Right cardiac atrium (tissue), 5 donors: ENCODE data around the gene HSD17B1. TPM values are rescaled to one million over a fixed set of nuclear protein-coding genes. Genes with fewer than 3 reads are reported as not detected.
"Not testable (repeated sequence)": the region's sequence is repeated elsewhere in the genome, so short reads cannot be mapped to it uniquely, and the experiment has no call there.

ENCODE experiments used
- ATAC-seq, 2 donors: fragments of 200-7000 bp; cut with Tn5 transposase; one replicate each; pipeline versions ENCODE4 v1.8.0 to v1.9.1; 2020; ENCODE audit warnings: moderate library complexity in 2 of 2, mild to moderate bottlenecking in 1 of 2
- DNase-seq, 3 donors: peaks; one replicate each; pipeline ENCODE4 v3.0.0-alpha.2; 2020
- H3K27ac ChIP-seq: one replicate; pipeline ENCODE4 v1.5.1; 2013; ENCODE audit warnings: mild to moderate bottlenecking, low read length, control low read depth, moderate library complexity
- H3K27me3 ChIP-seq: one replicate; pipeline ENCODE4 v1.6.1; 2013; ENCODE audit not compliant: control insufficient read depth, insufficient read depth
- H3K4me1 ChIP-seq: one replicate; pipeline ENCODE4 v1.6.1; 2013; ENCODE audit warnings: low read length; ENCODE audit not compliant: control insufficient read depth, insufficient read depth
- H3K4me3 ChIP-seq: one replicate; pipeline ENCODE4 v1.5.1; 2013; ENCODE audit warnings: low read length, control low read depth
- H3K9me3 ChIP-seq: one replicate; pipeline ENCODE4 v1.6.1; 2013; ENCODE audit warnings: low read length; ENCODE audit not compliant: control insufficient read depth
- WGBS: extraction: QIAGEN DNeasy Blood & Tissue Kit; methylation state at CpG from one replicate; pipeline ENCODE4 v1.1.7; 2013; 5-methylcytosine and 5-hydroxymethylcytosine counted together
- intact Hi-C, 4 donors: fragments of 100-400 bp; cut with DNase I; formaldehyde crosslinking; loops; one replicate each; pipeline versions ENCODE4 v1.11.0 to v1.14.0; 2022 to 2023
- long read RNA-seq, 4 donors: library from polyadenylated mRNA; unstranded; transcript quantifications; one replicate each; pipeline ENCODE4 v2.0.0, GENCODE V29; 2020 to 2021
- polyA plus RNA-seq: library from polyadenylated mRNA; stranded (reverse); fragments of 200-250 nt; gene quantifications from one replicate; pipeline ENCODE4 v1.2.3, GENCODE V29; 2013
- total RNA-seq, 4 donors: library from RNA; stranded (reverse); fragmentation: NEBNext Ultra II Directional; extraction: Animal tissue kit (Norgen Biotek cat#: 25700); gene quantifications; one replicate each; pipeline ENCODE4 v1.2.1, GENCODE V29; 2021
- donor health status: healthy with polysubstance abuse.
- donor health status: DM: no; HTN: yes; CAD: no.
- donor health status: DM: no; HTN: no; CAD: no.
- donor health status: DM: no; HTN: yes; CAD: no; lungs with severe emphysema.
- donor health status: DM: yes; HTN: yes; CAD: no.

HSD17B1 gene, protein sequence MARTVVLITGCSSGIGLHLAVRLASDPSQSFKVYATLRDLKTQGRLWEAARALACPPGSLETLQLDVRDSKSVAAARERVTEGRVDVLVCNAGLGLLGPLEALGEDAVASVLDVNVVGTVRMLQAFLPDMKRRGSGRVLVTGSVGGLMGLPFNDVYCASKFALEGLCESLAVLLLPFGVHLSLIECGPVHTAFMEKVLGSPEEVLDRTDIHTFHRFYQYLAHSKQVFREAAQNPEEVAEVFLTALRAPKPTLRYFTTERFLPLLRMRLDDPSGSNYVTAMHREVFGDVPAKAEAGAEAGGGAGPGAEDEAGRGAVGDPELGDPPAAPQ
- total RNA-seq, result 1 to 10 TPM; 1.2 to 1.6 (median 1.4) TPM
- polyA plus RNA-seq, result 2.5 TPM
- long read RNA-seq, donor 1, partial matches to known transcripts, result 1 of 1 reads
- long read RNA-seq, donor 1, other reads (novel, unspliced or antisense), result 0 of 1 reads
- long read RNA-seq, donor 2, partial matches to known transcripts, result 0 of 1 reads
- long read RNA-seq, donor 2, other reads (novel, unspliced or antisense), result 1 of 1 reads
- long read RNA-seq, donor 3, partial matches to known transcripts, result 0 of 1 reads
- long read RNA-seq, donor 3, other reads (novel, unspliced or antisense), result 1 of 1 reads
- long read RNA-seq, donor 4, partial matches to known transcripts, result 0 of 2 reads
- long read RNA-seq, donor 4, other reads (novel, unspliced or antisense), result 2 of 2 reads

GRCh38 chr17:42552736-42553135, at the start of gene HSD17B1:
HSD17B1 (plus strand) TSS chr17:42552923; CDS start chr17:42552934, 11 bp downstream.
- H3K4me1 ChIP-seq, DNase-seq, H3K4me3 ChIP-seq: not testable (repeated sequence)

GRCh38 chr17:42502926-42503325, 49.8 kb upstream of the HSD17B1 start:
- Histone ChIP-seq H3K27ac (no peak overlapping the region), H3K4me3 (no peak overlapping the region), H3K27me3 (no peaks in the 10 kb centered on the region), H3K4me1 (no peaks in the 10 kb centered on the region), H3K9me3 (no peaks in the 10 kb centered on the region)
- DNase-seq, result no peak
- ATAC-seq, result no peak
- 99% methylated on average over 1 of the region's 1 CpG for WGBS
- intact Hi-C loops, result no loop called here

More at GRCh38 chr17:42552736-42553135, at the start of gene HSD17B1:
- ATAC-seq, intact Hi-C loops, H3K9me3 ChIP-seq, H3K27ac ChIP-seq, H3K27me3 ChIP-seq: not testable (repeated sequence)
- WGBS, result 86% methylated on average over 15 of the region's 15 CpGs

GRCh38 chr17:42507671-42508070, 45.1 kb upstream of the HSD17B1 start:
- no peak overlapping the region for H3K27ac ChIP-seq
- 91% methylated on average over 4 of the region's 4 CpGs for WGBS
- peaks cover 6% of the 10 kb centered on the region for H3K4me1 ChIP-seq
- intact Hi-C loops, result loop anchor here in 1 of 4 donors (5.0 kb wide), 1 partner anchor 35 kb away; no protein-coding TSS in a partner anchor
- no peak for ATAC-seq
- no peaks in the 10 kb centered on the region for H3K9me3 ChIP-seq
- H3K4me3 ChIP-seq, result no peak overlapping the region
- no peaks in the 10 kb centered on the region for H3K27me3 ChIP-seq
- DNase-seq, result no peak

DNA sequence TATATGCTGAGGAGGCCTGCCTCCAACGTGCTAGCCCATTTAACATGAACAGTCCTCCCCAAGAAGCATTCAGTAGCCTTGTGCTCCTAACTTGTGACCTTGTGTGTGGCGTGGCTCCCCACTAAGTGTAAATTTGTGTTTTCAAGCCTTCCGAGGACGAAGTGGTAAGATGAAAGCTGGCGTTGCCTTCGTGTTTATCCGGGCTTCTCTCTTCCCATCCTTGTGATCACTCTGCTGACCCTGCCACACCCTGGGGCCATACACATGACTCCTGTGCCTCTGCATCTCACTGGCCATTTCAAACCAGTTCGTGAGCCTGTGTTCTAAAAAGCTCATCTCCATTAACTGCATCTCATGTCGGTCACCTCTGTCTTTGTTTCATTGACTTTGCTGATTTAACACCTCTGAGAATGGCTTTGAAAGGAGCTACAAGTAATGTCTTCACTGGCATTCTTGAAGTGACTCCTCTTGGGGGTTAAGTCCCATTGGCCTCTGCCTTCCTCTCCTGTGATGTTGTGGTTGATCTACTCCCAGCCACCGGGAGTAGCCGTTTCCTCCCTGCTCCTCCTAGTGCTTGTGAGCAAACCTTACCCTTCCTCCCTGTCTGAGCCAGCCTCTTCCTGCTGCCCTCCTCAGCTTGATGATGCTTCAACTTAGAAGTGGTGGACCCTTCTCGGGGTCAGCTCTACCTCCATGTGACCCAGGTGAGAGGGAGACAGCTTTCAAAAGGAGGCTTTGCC, 44.1 kb upstream of the HSD17B1 start:
- intact Hi-C loops, result loop anchor here in 1 of 4 donors (5.0 kb wide), 1 partner anchor 36 kb away; no protein-coding TSS in a partner anchor

GRCh38 chr17:42509409-42509808, 43.3 kb upstream of the HSD17B1 start:
- H3K27ac ChIP-seq, result no peak overlapping the region

More for the DNA sequence above, 44.1 kb upstream of the HSD17B1 start:
- Histone ChIP-seq H3K4me3 (no peak overlapping the region), H3K9me3 (no peaks in the 10 kb centered on the region), H3K27ac (no peak overlapping the region), H3K27me3 (no peaks in the 10 kb centered on the region), H3K4me1 (peaks cover 8% of the 10 kb centered on the region)
- ATAC-seq (peak in 1 of 2 donors; percentile 44), DNase-seq (no peak)
- 73% methylated on average over 12 of the region's 12 CpGs for WGBS

GRCh38 chr17:42509841-42510240, 42.9 kb upstream of the HSD17B1 start:
- DNase-seq, result no peak
- no peak overlapping the region for H3K4me3 ChIP-seq
- intact Hi-C loops, result loop anchor here (5.0 to 10.0 kb wide), 3 partner anchors 38 to 185 kb away; partner anchors contain the start of gene CAVIN1 (in 2 of the 4)
- WGBS, result 86% methylated on average over 2 of the region's 2 CpGs
- H3K4me1 ChIP-seq, result peaks cover 13% of the 10 kb centered on the region
- no peak overlapping the region for H3K27ac ChIP-seq
- H3K9me3 ChIP-seq, result no peaks in the 10 kb centered on the region
- ATAC-seq, result no peak
- H3K27me3 ChIP-seq, result no peaks in the 10 kb centered on the region

More at GRCh38 chr17:42509409-42509808, 43.3 kb upstream of the HSD17B1 start:
- Histone ChIP-seq H3K4me3 (no peak overlapping the region), H3K9me3 (no peaks in the 10 kb centered on the region), H3K4me1 (peaks cover 13% of the 10 kb centered on the region), H3K27me3 (no peaks in the 10 kb centered on the region)
- no peak for DNase-seq
- intact Hi-C loops, result loop anchor here in 1 of 4 donors (5.0 kb wide), 1 partner anchor 37 kb away; no protein-coding TSS in a partner anchor
- 87% methylated on average over 5 of the region's 5 CpGs for WGBS
- ATAC-seq, result no peak

DNA sequence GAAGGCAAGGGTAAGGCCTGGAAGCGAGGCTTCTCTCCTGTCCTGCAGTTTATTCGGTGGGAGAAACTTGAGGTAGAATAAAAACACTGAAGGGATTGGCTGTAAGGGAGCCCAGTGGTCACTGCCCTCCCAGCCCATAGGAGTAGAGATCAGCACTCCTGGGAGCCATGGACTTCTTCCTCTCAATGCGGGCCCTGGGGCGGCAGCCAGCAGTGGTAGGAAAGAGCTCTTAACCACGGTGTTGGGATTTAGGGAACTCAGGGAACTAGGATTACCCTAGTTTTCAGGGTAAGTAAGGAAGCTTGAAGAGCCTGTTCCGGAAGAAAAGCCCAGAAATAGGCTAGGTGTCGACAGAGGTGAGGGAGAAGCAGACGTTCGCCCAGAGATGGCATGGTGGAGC, 40.5 kb upstream of the HSD17B1 start:
- 56% methylated on average over 9 of the region's 9 CpGs for WGBS
- intact Hi-C loops, result loop anchor here in 3 of 4 donors (10.0 kb wide), 2 partner anchors 87 to 187 kb away; partner anchors contain the start of gene CAVIN1 (in 2 of the 3)
- DNase-seq (peak in 1 of 3 donors; percentile 60), ATAC-seq (no peak)
- no peaks in the 10 kb centered on the region for H3K27me3 ChIP-seq
- H3K4me3 ChIP-seq, result no peak overlapping the region
- H3K4me1 ChIP-seq, result peaks cover 20% of the 10 kb centered on the region
- H3K27ac ChIP-seq, result peak overlapping the region; percentile 81
- no peaks in the 10 kb centered on the region for H3K9me3 ChIP-seq

- intact Hi-C loops, result loop anchor here in 3 of 4 donors (10.0 kb wide), 2 partner anchors 88 to 188 kb away; partner anchors contain the start of gene CAVIN1 (in 2 of the 3)
- Histone ChIP-seq H3K4me3 (no peak overlapping the region), H3K27me3 (no peaks in the 10 kb centered on the region), H3K4me1 (peaks cover 20% of the 10 kb centered on the region), H3K9me3 (no peaks in the 10 kb centered on the region), H3K27ac (peak overlapping the region; percentile 81)
- DNase-seq, result peak in 1 of 3 donors; percentile 41
- WGBS, result 49% methylated on average over 6 of the region's 6 CpGs
- ATAC-seq, result peak; percentile 14 to 15
Observed at GRCh38 chr17:42512733-42513251, 39.9 kb upstream of the HSD17B1 start.

DNA sequence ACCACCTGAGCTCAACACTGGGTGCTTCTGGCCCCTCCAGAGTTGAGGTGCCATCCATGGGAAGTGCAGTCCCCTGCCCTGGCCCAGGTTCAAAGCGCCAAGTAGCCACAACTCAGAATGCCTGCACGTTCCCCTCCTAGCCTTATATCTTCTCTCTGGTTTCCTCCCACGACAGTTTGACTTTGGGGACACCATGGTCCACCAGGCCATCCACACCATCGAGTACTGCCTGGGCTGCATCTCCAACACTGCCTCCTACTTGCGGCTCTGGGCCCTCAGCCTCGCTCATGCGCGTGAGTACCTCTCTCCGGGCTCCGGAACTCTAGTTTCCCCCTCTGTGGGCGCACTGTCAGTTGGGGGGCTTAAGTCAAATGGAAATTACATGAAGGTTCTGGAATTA, 39.0 kb upstream of the HSD17B1 start:
- WGBS, result 92% methylated on average over 11 of the region's 11 CpGs
- intact Hi-C loops, result loop anchor here in 3 of 4 donors (10.0 kb wide), 2 partner anchors 89 to 189 kb away; partner anchors contain the start of gene CAVIN1 (in 2 of the 3)
- ATAC-seq, result no peak
- peaks cover 27% of the 10 kb centered on the region for H3K4me1 ChIP-seq
- no peaks in the 10 kb centered on the region for H3K9me3 ChIP-seq
- peak overlapping the region; percentile 53 for H3K27ac ChIP-seq
- no peaks in the 10 kb centered on the region for H3K27me3 ChIP-seq
- DNase-seq, result peak in 1 of 3 donors; percentile 22
- no peak overlapping the region for H3K4me3 ChIP-seq

- 96% methylated on average over 11 of the region's 11 CpGs for WGBS
- ATAC-seq (no peak), DNase-seq (peak in 1 of 3 donors; percentile 35)
- no peak overlapping the region for H3K4me3 ChIP-seq
- no peak overlapping the region for H3K27ac ChIP-seq
- peaks cover 33% of the 10 kb centered on the region for H3K4me1 ChIP-seq
- H3K9me3 ChIP-seq, result no peaks in the 10 kb centered on the region
- intact Hi-C loops, result loop anchor here in 3 of 4 donors (10.0 kb wide), 2 partner anchors 89 to 189 kb away; partner anchors contain the start of gene CAVIN1 (in 2 of the 3)
- H3K27me3 ChIP-seq, result no peaks in the 10 kb centered on the region
Observed at GRCh38 chr17:42514279-42514678, 38.4 kb upstream of the HSD17B1 start.
